GM18873 (cell line): Measurements from ENCODE around the gene SOX3.

Source experiments
- ATAC-seq: cut with Tn5 transposase; IDR thresholded peaks from one replicate; pipeline ENCODE4 v1.9.1; 2021; ENCODE audit warnings: mild to moderate bottlenecking, moderate library complexity, moderate number of reproducible peaks; ENCODE audit not compliant: unreplicated experiment, low FRiP score

Gene SOX3

GRCh38 chrX:140504371-140505324 lies at the start of gene SOX3:
Gene SOX3 (minus strand): TSS chrX:140505069. CDS start chrX:140505060, 9 bp downstream.
- no peak for ATAC-seq

GRCh38 chrX:140548985-140549384 lies 44.1 kb upstream of the SOX3 start:
- ATAC-seq, result no peak

GRCh38 chrX:140526171-140526570 lies 21.3 kb upstream of the SOX3 start:
- no peak for ATAC-seq

DNA sequence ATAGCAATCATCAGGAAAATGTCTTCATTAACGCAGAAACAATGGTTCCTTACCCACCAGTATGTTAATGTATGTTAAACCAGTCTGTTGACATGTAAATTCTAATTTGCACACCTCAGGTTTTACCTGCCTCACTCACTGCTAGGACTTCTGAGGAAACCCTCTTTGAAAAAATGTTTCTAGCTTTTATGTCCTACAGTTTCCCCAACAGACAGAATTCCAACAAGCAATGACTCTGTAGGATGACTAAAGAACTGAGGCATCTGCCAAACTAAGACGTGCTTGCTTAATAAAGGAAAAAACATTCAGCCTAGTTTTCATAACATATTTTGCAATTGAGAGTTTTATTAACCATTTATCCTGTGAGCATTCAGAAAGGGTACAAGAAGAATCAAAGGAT lies 20.6 kb upstream of the SOX3 start:
- no peak for ATAC-seq

DNA sequence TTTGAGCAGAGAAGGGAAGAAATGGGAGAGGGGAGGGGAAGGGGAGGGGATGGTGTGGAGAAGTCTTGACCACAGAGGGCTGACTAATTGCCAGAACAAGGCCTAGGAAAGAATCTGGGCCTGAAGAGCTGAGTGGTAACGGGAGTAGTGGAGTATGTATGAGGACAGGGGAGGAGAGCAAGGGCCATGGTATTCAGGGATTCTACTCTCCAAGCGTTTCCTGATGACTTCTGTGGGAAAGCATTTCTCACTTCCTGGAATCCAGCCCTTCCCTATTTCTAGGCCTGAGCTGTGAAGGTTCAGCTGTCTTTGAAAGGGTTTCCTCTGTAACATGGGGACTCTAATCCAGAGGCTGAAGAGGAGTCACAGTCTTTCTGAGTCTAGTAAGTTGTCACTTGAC lies 19.7 kb upstream of the SOX3 start:
- no peak for ATAC-seq

GRCh38 chrX:140521393-140521792 lies 16.5 kb upstream of the SOX3 start:
- ATAC-seq, result no peak

DNA sequence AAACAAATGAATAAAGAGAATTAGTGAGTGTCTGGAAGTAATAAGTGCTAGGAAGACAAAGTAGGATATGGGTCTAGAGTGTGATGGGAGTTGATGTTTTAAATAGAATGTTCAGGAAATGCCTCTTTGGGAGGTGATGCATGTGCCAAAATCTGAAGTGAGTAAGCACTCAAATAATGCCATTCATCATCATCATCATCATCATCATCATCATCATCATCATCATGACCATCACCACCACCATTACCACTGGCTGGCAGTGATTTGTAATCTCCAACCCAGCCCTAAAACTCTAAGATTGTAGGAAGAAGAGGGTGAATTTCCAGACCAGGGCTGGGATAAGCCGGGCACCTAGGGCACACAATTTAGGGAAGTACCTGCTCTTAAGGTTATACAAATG lies 9.7 kb upstream of the SOX3 start:
- ATAC-seq, result no peak

- no peak for ATAC-seq
Observed at GRCh38 chrX:140510895-140511295, 6.0 kb upstream of the SOX3 start.

DNA sequence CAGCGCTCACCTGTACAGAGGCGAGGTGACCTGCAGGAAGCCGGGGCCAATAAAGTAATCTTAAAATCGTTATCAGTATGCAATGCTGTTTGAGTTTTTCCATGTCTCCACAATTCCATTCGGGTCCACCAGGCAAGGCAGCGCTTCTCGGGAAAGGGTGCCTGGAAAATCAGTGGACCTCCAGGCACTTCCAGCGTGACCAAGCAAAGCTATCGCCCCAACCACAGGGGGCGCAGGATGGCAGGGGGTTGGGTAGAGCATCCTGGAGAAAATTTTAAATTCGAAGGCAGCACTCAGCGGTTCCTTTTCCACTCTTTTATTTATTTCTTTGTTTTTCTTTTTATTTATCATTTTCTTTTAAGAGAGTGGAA lies 5.4 kb upstream of the SOX3 start:
- no peak for ATAC-seq

- ATAC-seq, result no peak
Observed at GRCh38 chrX:140509468-140510305, 4.8 kb upstream of the SOX3 start.

DNA sequence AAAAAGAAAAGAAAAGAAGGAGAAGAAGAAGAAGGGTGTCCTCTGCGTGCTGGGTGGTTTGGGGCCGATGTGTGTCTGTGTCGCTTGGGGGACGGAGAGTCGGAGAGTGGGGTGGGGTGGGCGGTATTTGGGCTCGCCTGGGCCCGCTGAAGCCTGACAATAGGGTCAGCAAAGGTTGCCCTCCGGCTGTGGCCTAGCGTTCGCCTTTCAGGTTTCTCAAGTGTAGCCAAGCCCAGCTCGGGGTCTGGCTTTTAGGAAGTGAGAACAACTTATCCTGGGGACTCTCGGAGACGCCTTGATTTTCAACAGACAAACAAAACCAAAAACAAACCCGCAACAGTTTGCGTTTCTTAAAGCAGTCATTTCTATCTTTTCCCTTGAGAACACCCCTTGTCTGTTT lies 4.1 kb upstream of the SOX3 start:
- ATAC-seq, result no peak

DNA sequence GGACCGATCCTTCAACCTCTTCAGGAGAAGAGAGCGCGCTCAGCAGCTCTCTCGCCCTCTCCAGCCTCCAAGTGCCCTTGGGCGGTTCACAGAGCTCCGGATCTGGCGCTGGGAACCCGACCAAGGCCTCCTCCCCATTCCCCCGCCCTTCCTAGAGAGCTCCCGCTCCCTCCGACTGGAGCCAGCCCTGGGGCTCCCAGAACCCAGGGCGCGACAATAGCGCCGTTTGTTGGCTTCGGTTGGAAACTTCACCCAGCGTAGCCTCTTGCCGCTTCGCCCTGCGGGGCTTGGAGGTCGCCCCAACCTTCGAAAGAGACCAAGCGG lies 3.1 kb upstream of the SOX3 start:
- ATAC-seq, result no peak

DNA sequence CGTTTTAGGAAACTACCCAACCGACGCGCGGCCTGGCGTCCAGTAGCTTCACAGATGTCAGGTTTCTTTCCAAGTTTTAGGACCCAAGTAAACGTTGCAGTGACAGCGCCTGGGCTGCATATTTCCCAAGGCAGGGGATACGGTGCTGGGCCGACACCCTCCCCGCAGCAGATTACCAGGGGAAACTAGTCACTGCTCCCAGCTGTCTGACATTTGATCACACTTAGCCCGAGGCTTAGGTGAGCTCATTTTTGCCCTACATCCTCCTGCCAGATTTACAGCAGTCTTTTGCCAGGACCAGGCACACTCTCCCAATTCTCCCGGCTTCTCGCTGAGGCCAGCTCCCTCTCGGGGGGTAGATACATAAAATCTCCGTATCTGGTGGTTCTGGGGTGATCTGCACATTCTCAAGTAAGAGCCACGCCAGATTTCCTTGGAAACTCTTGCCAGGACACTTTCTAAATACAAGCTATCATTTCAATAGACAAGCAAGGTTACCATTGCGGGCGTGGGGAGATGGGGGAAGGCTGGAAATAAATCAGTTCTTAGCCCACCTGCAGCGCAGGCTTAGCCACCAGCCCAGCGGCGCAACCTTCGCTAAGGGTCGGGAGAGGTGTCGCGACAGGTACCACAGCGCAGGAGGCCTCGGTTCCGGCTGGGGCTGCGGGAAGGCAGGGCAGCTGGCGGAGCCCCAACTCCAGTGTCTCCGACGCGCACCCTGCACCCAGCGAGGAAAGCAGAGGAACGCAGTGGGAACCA lies 2.5 kb upstream of the SOX3 start:
- ATAC-seq, result no peak

DNA sequence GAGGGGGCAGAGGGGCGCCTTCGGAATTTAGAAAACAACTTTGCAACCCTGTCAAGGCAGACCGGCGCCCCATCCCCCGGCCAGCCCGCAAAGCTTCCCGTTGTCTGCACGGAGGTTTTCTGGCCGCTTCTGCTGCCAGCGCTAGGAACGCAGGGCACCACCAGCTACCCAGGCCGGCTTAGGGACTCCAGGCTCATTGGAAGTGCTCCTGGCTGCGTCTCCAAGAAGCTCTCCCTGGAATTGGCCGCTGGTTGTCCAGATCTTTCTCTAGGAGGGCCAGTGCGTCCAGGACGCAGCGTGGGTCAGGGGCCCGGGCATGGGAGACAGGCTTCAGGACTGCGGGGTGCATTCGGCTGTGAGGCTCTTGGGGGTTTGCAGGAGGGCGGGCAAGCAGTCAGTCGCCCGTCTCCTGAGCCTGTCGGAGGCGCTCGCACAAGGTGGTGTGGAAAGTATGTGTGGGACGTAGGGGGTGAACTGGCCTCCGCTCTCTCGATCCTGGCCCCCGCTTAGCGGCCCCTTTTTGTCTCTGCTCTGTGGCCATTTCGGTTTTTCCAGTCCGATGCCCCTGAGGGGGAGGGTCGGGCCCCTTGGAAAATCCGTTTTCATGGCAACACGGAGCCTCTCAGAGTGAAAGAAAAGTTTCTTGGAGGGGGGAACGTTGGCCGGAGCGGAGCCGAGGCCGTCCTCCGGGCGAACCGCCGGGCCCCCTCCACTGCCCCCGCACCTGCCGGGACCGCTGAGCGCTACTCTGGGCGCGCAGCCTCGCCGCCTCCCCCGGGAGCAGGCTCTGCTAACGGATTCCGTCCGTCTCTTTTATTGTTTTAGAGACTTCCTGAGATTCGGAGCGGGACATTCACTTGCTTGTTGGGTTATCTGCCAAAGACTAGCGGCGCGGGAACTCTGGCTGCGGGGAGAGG lies 810 bp upstream of the SOX3 start:
- no peak for ATAC-seq

DNA sequence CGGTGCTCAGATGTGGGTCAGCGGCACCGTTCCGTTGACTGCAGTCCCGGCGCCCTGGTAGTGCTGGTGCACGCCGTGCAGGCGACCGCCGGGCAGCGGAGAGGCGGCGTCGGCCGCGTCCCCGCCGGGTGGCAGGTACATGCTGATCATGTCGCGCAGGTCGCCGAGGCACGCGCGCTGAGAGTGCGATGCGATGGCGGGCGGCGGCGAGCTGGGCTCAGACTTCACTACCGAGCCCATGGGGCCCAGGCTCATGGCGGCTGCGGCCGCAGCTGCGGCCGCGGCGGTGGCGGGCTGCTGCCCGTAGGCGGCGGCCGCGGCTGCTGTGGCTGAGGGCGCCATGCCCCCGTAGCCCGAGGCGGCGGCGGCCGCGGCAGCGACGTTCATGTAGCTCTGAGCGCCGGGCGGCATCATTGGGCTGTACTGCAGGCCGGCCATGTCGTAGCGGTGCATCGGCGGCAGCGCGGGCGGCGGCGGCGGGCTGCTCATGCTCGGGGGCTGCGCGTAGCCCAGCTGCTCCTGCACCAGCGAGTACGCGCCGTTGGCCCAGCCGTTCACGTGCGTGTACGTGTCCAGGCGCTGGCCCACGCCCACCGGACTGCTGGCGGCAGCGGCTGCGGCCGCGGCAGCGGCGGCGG lies 1.0 kb downstream of the SOX3 start:
- ATAC-seq, result no peak

DNA sequence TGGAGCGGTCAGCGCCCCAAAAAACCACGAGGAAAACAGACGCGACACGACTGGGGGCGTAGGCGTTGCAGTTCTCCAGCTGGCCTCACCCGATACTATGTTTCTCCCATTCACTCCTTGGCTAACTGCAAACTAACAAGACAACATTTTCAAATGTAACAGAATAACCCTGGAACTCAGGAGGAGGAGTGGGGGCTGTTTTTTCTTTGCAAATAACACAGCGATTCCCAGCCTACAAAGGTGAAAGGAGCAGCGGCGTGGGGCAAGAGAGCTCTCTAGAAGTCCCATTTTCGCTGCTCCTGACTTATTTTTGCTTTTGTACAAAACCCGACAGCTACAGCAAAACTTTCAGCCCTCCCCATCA lies 1.6 kb downstream of the SOX3 start:
- no peak for ATAC-seq

DNA sequence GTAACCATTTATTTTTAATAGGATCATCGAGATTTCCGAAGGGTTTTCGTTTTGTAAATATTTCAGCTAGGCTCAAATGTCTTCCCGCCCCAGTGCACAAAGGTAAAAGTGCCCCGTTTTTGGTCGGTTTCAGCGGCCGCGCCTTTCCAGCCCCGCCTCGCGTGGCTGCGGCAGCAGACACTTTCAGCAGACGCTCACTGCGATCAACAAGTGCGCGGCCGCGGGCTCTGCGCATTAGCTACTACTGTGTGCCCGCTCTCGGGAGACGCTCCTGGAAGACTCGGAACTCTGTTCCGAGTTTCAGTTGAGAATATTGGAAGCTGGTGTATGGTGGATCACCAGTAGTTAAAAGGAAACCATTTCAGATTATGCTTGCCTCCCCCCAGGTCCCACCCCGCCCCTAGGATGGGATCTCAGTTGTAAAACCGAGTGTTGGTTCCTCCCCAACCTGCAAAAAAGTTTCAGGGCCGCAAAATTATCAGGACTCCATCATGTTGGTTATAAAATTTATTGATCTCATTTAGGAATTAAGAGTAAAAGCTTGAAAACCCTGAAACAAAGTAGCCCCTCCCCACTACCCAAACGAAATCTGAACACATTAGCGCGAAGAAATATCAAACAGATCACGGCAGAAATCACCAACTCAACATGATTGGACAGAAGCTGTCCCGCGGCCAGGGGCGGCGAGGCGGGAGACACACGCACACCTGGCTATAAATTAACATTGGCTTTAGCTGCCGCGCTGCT lies 2.2 kb downstream of the SOX3 start:
- ATAC-seq, result no peak

- ATAC-seq, result no peak
Observed at GRCh38 chrX:140501940-140502468, 2.9 kb downstream of the SOX3 start.

DNA sequence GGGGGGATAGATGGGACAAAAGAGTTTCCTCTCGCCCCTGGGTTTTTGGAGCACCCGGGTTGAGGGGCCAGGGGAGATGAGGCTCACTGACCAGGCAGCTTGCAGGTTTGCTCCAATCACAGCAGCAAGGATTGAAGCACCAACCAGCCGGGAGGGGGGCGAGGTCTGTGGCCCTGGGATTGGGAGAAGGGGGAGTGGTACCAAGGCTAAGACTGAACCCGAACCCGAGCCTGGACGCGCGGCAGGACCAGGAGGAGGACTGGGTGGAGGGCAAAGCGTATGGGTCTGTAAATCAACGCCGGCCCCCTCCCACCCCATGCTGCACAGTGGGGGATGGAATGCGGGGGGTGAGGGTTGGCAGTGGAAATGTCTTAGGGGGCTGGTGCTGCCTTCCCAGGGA lies 3.5 kb downstream of the SOX3 start:
- no peak for ATAC-seq
